ENCODE results near the gene DCAF8.

The DCAF8 gene

DNA sequence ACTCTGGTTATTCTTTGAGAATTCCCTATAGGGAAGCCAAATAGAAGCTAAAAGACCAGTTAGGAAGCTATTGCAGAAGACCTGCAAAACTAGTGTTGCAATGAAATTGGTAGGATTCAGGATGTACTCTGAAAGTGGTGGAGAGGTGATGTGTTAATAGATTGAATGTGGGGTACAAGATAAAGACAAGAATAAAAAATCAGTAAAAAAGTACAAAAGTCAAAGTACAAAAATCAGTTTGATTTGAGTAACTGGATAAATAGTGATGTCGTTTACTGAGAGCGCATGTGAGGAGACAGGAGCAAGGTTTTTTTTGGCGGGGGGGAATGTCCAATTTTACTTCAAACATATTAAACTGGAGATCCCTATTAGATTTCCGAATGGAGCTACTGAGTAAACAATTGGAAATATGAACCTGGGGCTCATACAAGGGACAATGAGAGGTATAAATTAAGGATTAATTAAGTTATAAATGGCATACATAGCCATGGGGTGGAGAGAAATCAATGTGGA is 2.5 kb upstream of the DCAF8 start:
- no peaks in the 10 kb centered on the region for H3K36me3 ChIP-seq (ENCODE audit: control insufficient read depth, insufficient read depth, low read length)
- H3K4me3 ChIP-seq (ENCODE audit: low read depth, low read length): no peak overlapping the region
- H3K4me1 ChIP-seq: peaks cover 5% of the 10 kb centered on the region
- TF ChIP-seq CTCF (IDR thresholded peaks at IDR 0.05): no peak
- H3K27me3 ChIP-seq (ENCODE audit: control insufficient read depth, insufficient read depth, low read length): no peaks in the 10 kb centered on the region
- H2AFZ ChIP-seq: no peak overlapping the region
- no peak overlapping the region for H3K27ac ChIP-seq
- H3K9me3 ChIP-seq (ENCODE audit: control insufficient read depth, low read length): no peaks in the 10 kb centered on the region
- peaks cover 2% of the 10 kb centered on the region for H3K79me2 ChIP-seq
- no peak overlapping the region for H3K4me2 ChIP-seq (ENCODE audit: low read length)
- no peak overlapping the region for H3K9ac ChIP-seq

DNA sequence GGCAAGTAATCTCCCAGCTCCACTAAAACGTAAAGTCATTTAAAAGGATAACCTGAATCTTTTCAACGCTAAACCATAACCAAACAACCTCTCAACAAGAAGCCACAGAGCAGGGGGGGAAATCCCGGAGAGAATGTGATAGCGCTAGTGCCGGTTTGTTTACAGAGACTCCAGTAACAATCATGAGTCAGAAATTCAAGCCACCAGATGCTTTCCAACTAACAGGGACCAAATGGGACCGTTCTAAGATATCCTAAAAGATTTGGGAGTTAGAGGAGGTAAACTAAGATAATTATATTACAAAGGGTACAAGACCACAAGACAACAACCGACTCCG is 825 bp downstream of the DCAF8 start:
- peak overlapping the region; percentile 78 for H3K4me3 ChIP-seq (ENCODE audit: low read depth, low read length)
- H3K27ac ChIP-seq: peak overlapping the region; percentile 89
- no peaks in the 10 kb centered on the region for H3K9me3 ChIP-seq (ENCODE audit: control insufficient read depth, low read length)
- peak overlapping the region; percentile 95 for H2AFZ ChIP-seq
- H3K36me3 ChIP-seq (ENCODE audit: control insufficient read depth, insufficient read depth, low read length): no peaks in the 10 kb centered on the region
- peaks cover 12% of the 10 kb centered on the region for H3K79me2 ChIP-seq
- TF ChIP-seq CTCF (IDR thresholded peaks at IDR 0.05): no peak
- peak overlapping the region; percentile 87 for H3K9ac ChIP-seq
- no peaks in the 10 kb centered on the region for H3K27me3 ChIP-seq (ENCODE audit: control insufficient read depth, insufficient read depth, low read length)
- peak overlapping the region; percentile 58 for H3K4me2 ChIP-seq (ENCODE audit: low read length)
- H3K4me1 ChIP-seq: peaks cover 8% of the 10 kb centered on the region

- Histone ChIP-seq H2AFZ (no peak overlapping the region), H3K9me3 (ENCODE audit: control insufficient read depth, low read length) (no peaks in the 10 kb centered on the region), H3K4me3 (ENCODE audit: low read depth, low read length) (peak overlapping the region; percentile 78), H3K4me2 (ENCODE audit: low read length) (peak overlapping the region; percentile 58), H3K27ac (peak overlapping the region; percentile 89), H3K79me2 (peaks cover 12% of the 10 kb centered on the region), H3K27me3 (ENCODE audit: control insufficient read depth, insufficient read depth, low read length) (no peaks in the 10 kb centered on the region), H3K9ac (no peak overlapping the region), H3K4me1 (peaks cover 8% of the 10 kb centered on the region), H3K36me3 (ENCODE audit: control insufficient read depth, insufficient read depth, low read length) (no peaks in the 10 kb centered on the region)
- TF ChIP-seq CTCF (IDR thresholded peaks at IDR 0.05): no peak
These were observed 1.7 kb downstream of the DCAF8 start for GRCh38 chr1:160260406-160261382.

DNA sequence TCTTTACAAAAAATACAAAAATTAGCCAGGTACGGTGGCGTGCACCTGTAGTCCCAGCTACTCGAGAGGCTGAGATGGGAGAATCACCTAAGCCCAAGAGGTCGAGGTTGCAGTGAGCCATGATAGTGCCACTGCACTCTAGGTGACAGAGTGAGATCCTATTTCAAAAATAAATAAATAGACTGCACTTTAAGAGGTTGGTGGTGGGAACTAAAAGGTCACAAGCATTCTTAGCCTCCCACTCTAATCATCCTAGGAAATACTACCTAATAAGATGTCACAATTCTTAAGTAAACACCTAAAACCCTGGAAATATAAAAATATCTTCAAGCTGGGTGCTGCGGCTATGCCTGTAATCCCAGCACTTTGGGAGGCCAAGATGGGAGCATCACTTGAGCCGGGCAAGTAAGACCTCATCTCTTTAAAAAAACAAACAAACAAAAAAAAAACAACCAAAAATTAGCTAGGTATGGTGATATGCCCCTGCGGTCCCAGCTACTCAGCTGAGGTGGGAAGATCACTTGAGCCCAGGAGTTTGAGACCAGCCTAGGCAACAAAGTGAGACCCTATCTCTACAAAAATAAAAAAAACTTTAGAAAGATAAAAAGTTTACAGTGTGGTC is 4.1 kb downstream of the DCAF8 start:
- no peak overlapping the region for H3K27ac ChIP-seq
- H3K27me3 ChIP-seq (ENCODE audit: control insufficient read depth, insufficient read depth, low read length): no peaks in the 10 kb centered on the region
- H3K36me3 ChIP-seq (ENCODE audit: control insufficient read depth, insufficient read depth, low read length): no peaks in the 10 kb centered on the region
- no peak overlapping the region for H3K9ac ChIP-seq
- H3K9me3 ChIP-seq (ENCODE audit: control insufficient read depth, low read length): no peaks in the 10 kb centered on the region
- H3K4me2 ChIP-seq (ENCODE audit: low read length): no peak overlapping the region
- H2AFZ ChIP-seq: no peak overlapping the region
- TF ChIP-seq CTCF (IDR thresholded peaks at IDR 0.05): no peak
- peaks cover 12% of the 10 kb centered on the region for H3K79me2 ChIP-seq
- H3K4me1 ChIP-seq: peaks cover 8% of the 10 kb centered on the region
- no peak overlapping the region for H3K4me3 ChIP-seq (ENCODE audit: low read depth, low read length)

Data from parathyroid adenoma (tissue), 2 donors.